Activated CD4-positive, alpha-beta T cell treated with anti-CD3 and anti-CD28 coated beads, Interleukin-2, amount 50 U/mL, for 4 hours (primary cell): Measurements from ENCODE around the gene C16orf96.
"Not testable (repeated sequence)": the region's sequence is repeated elsewhere in the genome, so short reads cannot be mapped to it uniquely, and the experiment has no call there.

Experiments
- DNase-seq, 2 experiments: peaks; one replicate each; pipeline ENCODE4 v3.0.0-alpha.2; 2020

The C16orf96 gene

GRCh38 chr16:4566144-4566543 is 10.0 kb downstream of the C16orf96 start:
- DNase-seq, result no peak

GRCh38 chr16:4570086-4570485 is 13.9 kb downstream of the C16orf96 start:
- no peak for DNase-seq

GRCh38 chr16:4570688-4571321 is 14.7 kb downstream of the C16orf96 start:
- no peak for DNase-seq

- no peak for DNase-seq
Measured at GRCh38 chr16:4572715-4573114, 16.6 kb downstream of the C16orf96 start.

- not testable (repeated sequence) for DNase-seq
Measured at GRCh38 chr16:4573926-4574325, 17.8 kb downstream of the C16orf96 start.

GRCh38 chr16:4574919-4575705 is 19.0 kb downstream of the C16orf96 start:
- no peak for DNase-seq

GRCh38 chr16:4576008-4576407 is 19.9 kb downstream of the C16orf96 start:
- no peak for DNase-seq

- DNase-seq, result no peak
Measured at GRCh38 chr16:4578961-4579530, 22.9 kb downstream of the C16orf96 start.

- DNase-seq, result no peak
Measured at GRCh38 chr16:4580250-4580649, 24.1 kb downstream of the C16orf96 start.

GRCh38 chr16:4583906-4584305 is 27.8 kb downstream of the C16orf96 start:
- no peak for DNase-seq

- DNase-seq, result no peak
Measured at GRCh38 chr16:4586291-4586690, 30.2 kb downstream of the C16orf96 start.

- DNase-seq, result no peak
Measured at GRCh38 chr16:4588386-4588785, 32.2 kb downstream of the C16orf96 start.

- no peak for DNase-seq
Measured at GRCh38 chr16:4588961-4589360, 32.8 kb downstream of the C16orf96 start.

- DNase-seq, result no peak
Measured at GRCh38 chr16:4591191-4591590, 35.1 kb downstream of the C16orf96 start.

- no peak for DNase-seq
Measured at GRCh38 chr16:4591706-4592470, 35.7 kb downstream of the C16orf96 start.

GRCh38 chr16:4593086-4593485 is 36.9 kb downstream of the C16orf96 start:
- no peak for DNase-seq

- no peak for DNase-seq
Measured at GRCh38 chr16:4594433-4595410, 38.6 kb downstream of the C16orf96 start.

- DNase-seq, result no peak
Measured at GRCh38 chr16:4597174-4597573, 41.0 kb downstream of the C16orf96 start.

GRCh38 chr16:4599037-4599436 is 42.9 kb downstream of the C16orf96 start:
- DNase-seq, result no peak

GRCh38 chr16:4599545-4599944 is 43.4 kb downstream of the C16orf96 start:
- DNase-seq, result no peak

- DNase-seq, result no peak
Measured at GRCh38 chr16:4601036-4601863, 45.1 kb downstream of the C16orf96 start.
